ENCODE data around the gene RAD18. TPM values are rescaled to one million over a fixed set of nuclear protein-coding genes. Genes with fewer than 3 reads are reported as not detected.

The RAD18 gene
- polyA plus RNA-seq, 1 of the 3 experiments (the other 2 are of a cell fraction), result 5.7 TPM

- TF ChIP-seq FOXM1 (IDR thresholded peaks at IDR 0.05; ENCODE audit: low read depth) (no peak), ZBTB33 (IDR thresholded peaks at IDR 0.05; ENCODE audit: borderline replicate concordance, low read depth) (no peak), PBX3 (IDR thresholded peaks at IDR 0.05) (no peak), ELF1 (IDR thresholded peaks at IDR 0.05) (no peak), TCF12 (IDR thresholded peaks at IDR 0.05) (no peak)
- Histone ChIP-seq H3K4me3 (ENCODE audit: low read depth in 2 of 2, low read length in 1 of 2) (no peak overlapping the region), H3K4me1 (ENCODE audit: control insufficient read depth in 1 of 2, insufficient read depth in 2 of 2, low read depth in 1 of 2, low read length in 1 of 2) (peaks cover 0 to 17% of the 10 kb centered on the region in 2 experiments; a peak in 3 of 4 replicates), H3K79me2 (ENCODE audit: insufficient read depth) (no peaks in the 10 kb centered on the region), H3K36me3 (replicated peaks in 1 of 2; ENCODE audit: control insufficient read depth in 1 of 2, insufficient read depth in 2 of 2, low read length in 1 of 2) (peaks cover 7 to 20% of the 10 kb centered on the region in 2 experiments), H3K9ac (no peak overlapping the region), H3K9me2 (no peaks in the 10 kb centered on the region), H3K9me3 (no peaks in the 10 kb centered on the region), H4K20me1 (ENCODE audit: insufficient read depth) (no peaks in the 10 kb centered on the region), H3F3A (replicated peaks; ENCODE audit: insufficient read depth) (peaks cover 29% of the 10 kb centered on the region), H3K27ac (ENCODE audit: low read depth in 2 of 2, low read length in 1 of 2) (0 out of 4 replicates have a peak overlapping the region, but pooled peaks of 1 of the 2 experiments have one; percentile 3), H3K4me2 (no peak overlapping the region; the same call in 1 of the 2 replicates), H3K27me3 (ENCODE audit: insufficient read depth) (no peaks in the 10 kb centered on the region), H2AFZ (ENCODE audit: low read depth) (no peak overlapping the region)
- no peak for DNase-seq
- POLR2A ChIA-PET, result no interaction called here
- CTCF ChIA-PET, result interaction anchor here (0.9 to 1.1 kb wide), 3 partner anchors 9 to 32 kb away, joined by 3 read pairs; no protein-coding TSS in a partner anchor
- 95% methylated on average over 5 of the region's 5 CpGs for WGBS (ENCODE audit: low lambda C conversion rate)
These were observed 89.5 kb downstream of the RAD18 start for GRCh38 chr3:8873740-8874139.

GRCh38 chr3:8872261-8872660 lies 91.0 kb downstream of the RAD18 start:
- no peaks in the 10 kb centered on the region for H3K9me2 ChIP-seq
- no peaks in the 10 kb centered on the region for H4K20me1 ChIP-seq (ENCODE audit: insufficient read depth)
- peaks cover 3 to 12% of the 10 kb centered on the region in 2 experiments for H3K36me3 ChIP-seq (replicated peaks in 1 of 2; ENCODE audit: control insufficient read depth in 1 of 2, insufficient read depth in 2 of 2, low read length in 1 of 2)
- DNase-seq, result no peak
- no peak overlapping the region for H3K4me3 ChIP-seq (ENCODE audit: low read depth in 2 of 2, low read length in 1 of 2)
- no peaks in the 10 kb centered on the region for H3K27me3 ChIP-seq (ENCODE audit: insufficient read depth)
- TF ChIP-seq IRF3 (IDR thresholded peaks at IDR 0.05; ENCODE audit: low read depth, low read length) (no peak), POLR2AphosphoS5 (IDR thresholded peaks at IDR 0.05; ENCODE audit: low read depth, low read length) (no peak), RAD21 (IDR thresholded peaks at IDR 0.05; ENCODE audit: low read length) (no peak), NFIC (IDR thresholded peaks at IDR 0.05; ENCODE audit: borderline replicate concordance) (no peak), MXI1 (IDR thresholded peaks at IDR 0.05; ENCODE audit: low read depth, low read length) (no peak), USF1 (IDR thresholded peaks at IDR 0.05; ENCODE audit: borderline replicate concordance, low read depth) (no peak)
- peaks cover 0 to 23% of the 10 kb centered on the region in 2 experiments; a peak in 3 of 4 replicates for H3K4me1 ChIP-seq (ENCODE audit: control insufficient read depth in 1 of 2, insufficient read depth in 2 of 2, low read depth in 1 of 2, low read length in 1 of 2)
- POLR2A ChIA-PET, result no interaction called here
- no peaks in the 10 kb centered on the region for H3K9me3 ChIP-seq
- 90% methylated on average over 1 of the region's 1 CpG for WGBS (ENCODE audit: low lambda C conversion rate)
- CTCF ChIA-PET, result interaction anchor here (1.5 to 2.4 kb wide), 2 partner anchors 103 to 209 kb away, joined by 3 to 11 read pairs; partner anchors contain the start of gene OXTR
- 0 out of 4 replicates have a peak overlapping the region, but pooled peaks of 1 of the 2 experiments have one; percentile 7 for H3K27ac ChIP-seq (ENCODE audit: low read depth in 2 of 2, low read length in 1 of 2)
- H3K9ac ChIP-seq, result no peak overlapping the region
- no peak overlapping the region for H2AFZ ChIP-seq (ENCODE audit: low read depth)
- H3K79me2 ChIP-seq (ENCODE audit: insufficient read depth), result no peaks in the 10 kb centered on the region
- no peak overlapping the region for H3K4me2 ChIP-seq
- H3F3A ChIP-seq (replicated peaks; ENCODE audit: insufficient read depth), result peaks cover 32% of the 10 kb centered on the region

Measured in SK-N-SH (cell line).